Measurements from ENCODE around the gene RHEBL1.

The RHEBL1 gene

GRCh38 chr12:49018261-49019119 is 51.3 kb downstream of the RHEBL1 start, which contains the start of gene PRKAG1:
PRKAG1 (minus strand) TSS chr12:49018776; CDS start chr12:49018740, 36 bp downstream.
- ChIA-PET POLR2A (ENCODE audit: low non-redundant PET) (interaction anchor here (0.7 to 1.0 kb wide), 2 partner anchors 17 to 112 kb away, joined by 3 read pairs; no protein-coding TSS in a partner anchor), CTCF (interaction anchor here (0.6 to 1.1 kb wide), 7 partner anchors 9 to 190 kb away, joined by 3 to 7 read pairs (median 4); no protein-coding TSS in a partner anchor)
- peak; percentile 99 for DNase-seq (ENCODE audit: low spot score)
- H3K27ac ChIP-seq: peak within 1 kb of the TSS; percentile 84
- peak; percentile 61 for TF ChIP-seq CTCF (conservative IDR thresholded peaks at IDR 0.05; ENCODE audit: low read depth)

GRCh38 chr12:49017891-49018260 is 51.9 kb downstream of the RHEBL1 start:
- no peak for TF ChIP-seq CTCF (conservative IDR thresholded peaks at IDR 0.05; ENCODE audit: low read depth)
- DNase-seq (ENCODE audit: low spot score): no peak
- ChIA-PET CTCF (interaction anchor here (0.6 to 1.1 kb wide), 7 partner anchors 8 to 190 kb away, joined by 3 to 7 read pairs (median 4); no protein-coding TSS in a partner anchor), POLR2A (ENCODE audit: low non-redundant PET) (interaction anchor here (0.7 to 1.0 kb wide), 2 partner anchors 17 to 113 kb away, joined by 3 read pairs; no protein-coding TSS in a partner anchor)
- peak overlapping the region; percentile 84 for H3K27ac ChIP-seq

- TF ChIP-seq CTCF (conservative IDR thresholded peaks at IDR 0.05; ENCODE audit: low read depth): no peak
- H3K27ac ChIP-seq: peak overlapping the region; percentile 10; the same call in 1 of the 2 replicates
- no peak for DNase-seq (ENCODE audit: low spot score)
- POLR2A ChIA-PET (ENCODE audit: low non-redundant PET): no interaction called here
- CTCF ChIA-PET: interaction anchor here (1.4 kb wide), 1 partner anchor 14 kb away, joined by 3 read pairs; no protein-coding TSS in a partner anchor
Measured at GRCh38 chr12:49015196-49015595, 54.6 kb downstream of the RHEBL1 start.

All from RWPE1 (cell line).